Kidney epithelial cell (primary cell): ENCODE data around the gene FOXE1. TPM values are rescaled to one million over a fixed set of nuclear protein-coding genes. Genes with fewer than 3 reads are reported as not detected.

Experiments used
- DNase-seq: peaks from one replicate; pipeline ENCODE4 v3.0.0-alpha.2; 2010; ENCODE audit warnings: low read depth
- H3K27me3 ChIP-seq: 2 replicates; pipeline ENCODE4 v1.6.0; 2011; ENCODE audit warnings: low read length; ENCODE audit not compliant: control insufficient read depth, insufficient read depth
- H3K36me3 ChIP-seq: 2 replicates; pipeline ENCODE4 v1.5.1; 2011; ENCODE audit warnings: low read length; ENCODE audit not compliant: control insufficient read depth, insufficient read depth
- H3K4me3 ChIP-seq: 2 replicates; pipeline ENCODE4 v1.5.1; 2011; ENCODE audit warnings: low read depth, mild to moderate bottlenecking, control low read depth, low read length
- total RNA-seq: library from RNA; depleted of rRNA; stranded (reverse); fragments of >200 nt; gene quantifications from 2 replicates; pipeline ENCODE4 v1.2.3, GENCODE V29; 2015
- TF ChIP-seq, protein P1 (sequence below): IDR thresholded peaks from 2 replicates; pipeline ENCODE4 v1.5.1; 2011; ENCODE audit warnings: mild to moderate bottlenecking, moderate library complexity, low read length, control low read depth, inconsistent platforms; ENCODE audit not compliant: insufficient read depth, poor library complexity, severe bottlenecking

Gene FOXE1
- total RNA-seq, 1 donor from 2014 or later, result 0.04 TPM

DNA sequence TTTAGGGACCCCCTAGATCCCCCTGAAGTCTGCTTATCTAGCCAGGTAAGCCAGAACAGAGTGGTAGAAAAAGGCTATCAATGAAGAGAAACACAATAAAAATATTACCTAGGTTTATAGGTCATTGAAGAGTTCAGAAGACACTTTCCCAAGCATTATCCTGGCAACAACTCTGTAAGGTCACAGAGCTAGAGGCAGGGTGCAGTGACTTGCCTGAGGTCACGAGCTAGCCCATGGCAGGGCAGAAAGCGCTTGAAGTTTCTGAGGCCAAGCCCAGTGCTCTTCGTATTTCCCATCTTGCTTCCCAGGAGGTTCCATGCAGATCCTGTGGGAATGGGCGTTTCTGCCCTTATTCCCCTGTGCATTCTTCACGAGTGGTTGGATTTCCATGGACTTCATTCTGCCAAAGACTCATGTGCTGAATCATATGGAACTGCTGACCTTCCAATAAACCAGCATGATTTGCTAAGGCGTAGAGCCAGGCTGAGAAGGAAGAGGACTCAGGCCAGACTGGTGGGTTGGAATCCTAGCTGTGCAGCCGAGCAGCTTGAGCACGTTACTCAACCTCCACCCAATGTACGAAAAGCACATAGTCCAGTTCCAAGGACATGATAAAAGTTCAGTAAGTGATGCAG is 47.2 kb downstream of the FOXE1 start:
- Histone ChIP-seq H3K4me3 (no peak overlapping the region), H3K27me3 (no peaks in the 10 kb centered on the region), H3K36me3 (no peaks in the 10 kb centered on the region)
- no peak for DNase-seq
- TF ChIP-seq, protein P1, sequence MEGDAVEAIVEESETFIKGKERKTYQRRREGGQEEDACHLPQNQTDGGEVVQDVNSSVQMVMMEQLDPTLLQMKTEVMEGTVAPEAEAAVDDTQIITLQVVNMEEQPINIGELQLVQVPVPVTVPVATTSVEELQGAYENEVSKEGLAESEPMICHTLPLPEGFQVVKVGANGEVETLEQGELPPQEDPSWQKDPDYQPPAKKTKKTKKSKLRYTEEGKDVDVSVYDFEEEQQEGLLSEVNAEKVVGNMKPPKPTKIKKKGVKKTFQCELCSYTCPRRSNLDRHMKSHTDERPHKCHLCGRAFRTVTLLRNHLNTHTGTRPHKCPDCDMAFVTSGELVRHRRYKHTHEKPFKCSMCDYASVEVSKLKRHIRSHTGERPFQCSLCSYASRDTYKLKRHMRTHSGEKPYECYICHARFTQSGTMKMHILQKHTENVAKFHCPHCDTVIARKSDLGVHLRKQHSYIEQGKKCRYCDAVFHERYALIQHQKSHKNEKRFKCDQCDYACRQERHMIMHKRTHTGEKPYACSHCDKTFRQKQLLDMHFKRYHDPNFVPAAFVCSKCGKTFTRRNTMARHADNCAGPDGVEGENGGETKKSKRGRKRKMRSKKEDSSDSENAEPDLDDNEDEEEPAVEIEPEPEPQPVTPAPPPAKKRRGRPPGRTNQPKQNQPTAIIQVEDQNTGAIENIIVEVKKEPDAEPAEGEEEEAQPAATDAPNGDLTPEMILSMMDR, result no peak

GRCh38 chr9:97900738-97901565 is 47.9 kb downstream of the FOXE1 start:
- DNase-seq, result no peak
- H3K36me3 ChIP-seq, result no peaks in the 10 kb centered on the region
- H3K27me3 ChIP-seq, result no peaks in the 10 kb centered on the region
- TF ChIP-seq, protein P1, result peak; percentile 80
- H3K4me3 ChIP-seq, result no peak overlapping the region

- TF ChIP-seq, protein P1, result no peak
- H3K4me3 ChIP-seq, result no peak overlapping the region
- no peak for DNase-seq
- no peaks in the 10 kb centered on the region for H3K36me3 ChIP-seq
- no peaks in the 10 kb centered on the region for H3K27me3 ChIP-seq
These were observed 50.2 kb downstream of the FOXE1 start for GRCh38 chr9:97903177-97903576.

- no peaks in the 10 kb centered on the region for H3K27me3 ChIP-seq
- DNase-seq, result no peak
- H3K4me3 ChIP-seq, result no peak overlapping the region
- H3K36me3 ChIP-seq, result no peaks in the 10 kb centered on the region
- TF ChIP-seq, protein P1, result no peak
These were observed 51.7 kb downstream of the FOXE1 start for GRCh38 chr9:97904725-97905124.

- TF ChIP-seq, protein P1, result no peak
- DNase-seq, result no peak
- H3K36me3 ChIP-seq, result no peaks in the 10 kb centered on the region
- no peaks in the 10 kb centered on the region for H3K27me3 ChIP-seq
- no peak overlapping the region for H3K4me3 ChIP-seq
These were observed 52.2 kb downstream of the FOXE1 start for GRCh38 chr9:97905228-97905627.

Other genes starting within 250 kb of the FOXE1 start
- 19.5 and 19.6 TPM in 2 replicates for gene TSTD2, start 219.9 kb upstream of the FOXE1 start, total RNA-seq
- 25.5 and 30.6 TPM in 2 replicates for gene NCBP1, start 219.4 kb upstream of the FOXE1 start, total RNA-seq
- 10.9 and 12.5 TPM in 2 replicates for gene XPA, start 155.9 kb upstream of the FOXE1 start, total RNA-seq
- 23.9 and 39.0 TPM in 2 replicates for gene TRMO, start 69.3 kb downstream of the FOXE1 start, total RNA-seq
- not detected in 2 replicates for gene HEMGN, start 84.9 kb downstream of the FOXE1 start, total RNA-seq
- gene ANP32B, start 130.1 kb downstream of the FOXE1 start, total RNA-seq, result 21.8 and 24.1 TPM in 2 replicates
- 56.8 and 73.6 TPM in 2 replicates for gene NANS, start 203.5 kb downstream of the FOXE1 start, total RNA-seq